Measurements from ENCODE around the gene N4BP2.
"Not testable (repeated sequence)": the region's sequence is repeated elsewhere in the genome, so short reads cannot be mapped to it uniquely, and the experiment has no call there.

The N4BP2 gene

DNA sequence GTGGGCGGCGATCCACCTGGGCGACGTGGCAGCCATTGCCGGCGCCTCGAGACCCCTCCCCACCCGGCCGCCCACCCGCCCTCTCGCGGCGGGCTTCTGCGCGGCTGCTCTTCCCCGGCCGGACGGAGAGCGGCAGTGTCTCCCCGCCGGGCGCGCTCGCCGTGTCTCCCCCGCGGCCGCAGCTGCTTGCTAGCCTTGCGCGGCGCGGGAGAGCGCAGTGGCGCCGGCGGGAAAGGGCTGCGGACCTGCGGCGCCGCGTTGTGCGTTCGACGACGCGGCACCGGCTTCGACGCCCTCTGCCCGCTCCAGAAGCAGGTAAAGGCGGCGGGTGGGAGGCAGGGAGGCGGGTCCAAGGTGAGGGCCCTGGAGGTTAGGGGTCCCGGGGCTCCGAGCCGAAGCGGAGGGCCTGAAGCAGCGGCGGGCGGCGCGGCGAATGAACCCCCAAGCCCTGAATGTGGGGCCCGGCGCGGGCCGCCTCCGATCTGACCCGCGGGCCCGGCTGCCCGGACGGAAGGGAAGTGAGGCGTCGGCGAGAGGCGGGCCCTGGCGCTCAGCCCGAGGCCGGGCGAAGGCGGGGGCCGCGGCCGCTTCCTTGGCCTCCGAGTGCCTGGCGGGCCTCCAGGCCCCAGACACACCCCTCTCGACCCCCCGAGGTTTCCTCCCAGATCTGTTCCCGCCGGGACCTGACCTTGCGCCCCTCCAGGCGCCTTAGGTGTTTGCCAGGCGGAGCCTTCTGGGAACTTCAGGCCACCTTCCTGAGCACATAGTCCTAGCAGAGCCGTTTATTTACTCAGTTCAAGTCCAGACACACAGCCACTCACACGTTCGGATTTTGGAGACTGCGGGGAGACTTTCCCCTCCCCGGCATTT, at the start of gene N4BP2:
Gene N4BP2 (plus strand): TSS at position 135 of the 870 bp plus-strand sequence. CDS start 40,491 bp downstream, outside the sequence.
- peak; percentile 53 for DNase-seq (ENCODE audit: low read depth)

DNA sequence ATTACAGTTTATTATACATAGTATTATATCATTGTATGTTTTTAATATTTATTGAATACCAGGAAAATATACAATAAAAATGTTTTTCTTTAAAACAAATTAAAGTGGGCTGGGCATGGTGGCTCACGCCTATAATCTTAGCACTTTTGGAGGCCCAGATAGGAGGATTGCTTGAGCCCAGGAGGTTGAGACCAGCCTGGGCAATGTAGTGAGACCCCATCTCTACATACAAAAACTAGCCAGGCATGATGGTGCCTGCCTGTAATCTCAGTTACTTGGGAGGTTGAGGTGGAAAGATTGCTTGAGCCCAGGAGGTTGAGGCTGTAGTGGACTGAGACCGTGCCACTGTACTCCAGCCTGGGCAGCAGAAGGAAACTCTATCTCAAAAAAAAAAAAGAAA, 40.6 kb upstream of the N4BP2 start:
- no peak for DNase-seq (ENCODE audit: low read depth)

GRCh38 chr4:40020221-40020620, 36.4 kb upstream of the N4BP2 start:
- DNase-seq (ENCODE audit: low read depth): no peak

GRCh38 chr4:40021116-40021515, 35.5 kb upstream of the N4BP2 start:
- not testable (repeated sequence) for DNase-seq (ENCODE audit: low read depth)

DNA sequence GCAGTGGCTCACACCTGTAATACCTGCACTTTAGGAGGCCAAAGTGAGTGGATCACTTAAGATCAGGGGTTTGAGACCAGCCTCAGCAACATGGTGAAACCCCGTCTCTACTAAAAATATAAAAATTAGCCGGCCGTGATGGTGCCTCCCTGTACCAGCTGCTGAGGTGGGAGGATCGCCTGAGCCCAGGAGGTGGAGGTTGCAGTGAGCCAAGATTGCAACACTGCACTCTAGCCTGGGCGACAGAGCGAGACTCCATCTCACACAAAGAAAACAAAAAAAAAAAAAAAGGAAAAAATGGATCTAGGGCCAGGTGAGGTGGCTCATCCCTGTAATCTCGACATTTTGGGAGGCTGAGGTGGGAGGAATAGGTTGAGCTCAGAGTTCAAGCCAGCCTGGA, 32.6 kb upstream of the N4BP2 start:
- DNase-seq (ENCODE audit: low read depth): not testable (repeated sequence)

GRCh38 chr4:40032785-40033184, 23.9 kb upstream of the N4BP2 start:
- no peak for DNase-seq (ENCODE audit: low read depth)

GRCh38 chr4:40033613-40034012, 23.0 kb upstream of the N4BP2 start:
- DNase-seq (ENCODE audit: low read depth): no peak

DNA sequence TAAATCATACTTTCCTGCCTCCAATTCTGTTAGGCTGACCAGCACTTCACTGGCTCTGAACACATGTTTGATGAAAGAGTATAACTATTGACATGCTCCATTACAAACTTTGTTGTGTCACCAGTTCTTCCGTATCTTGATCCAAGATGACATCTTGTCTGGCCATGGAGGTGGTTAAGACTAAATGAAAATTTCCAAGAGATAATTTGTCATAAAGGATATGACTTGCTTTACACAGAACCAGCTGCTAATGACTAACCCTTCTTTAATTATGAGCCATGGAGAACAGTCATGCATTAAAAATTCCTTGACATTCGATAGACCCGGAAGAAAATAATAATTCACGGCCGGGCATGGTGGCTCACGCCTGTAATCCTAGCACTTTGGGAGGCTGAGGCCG, 17.7 kb upstream of the N4BP2 start:
- DNase-seq (ENCODE audit: low read depth): peak; percentile 24

- DNase-seq (ENCODE audit: low read depth): no peak
These were observed 15.7 kb upstream of the N4BP2 start for GRCh38 chr4:40040908-40041307.

- no peak for DNase-seq (ENCODE audit: low read depth)
These were observed 12.9 kb upstream of the N4BP2 start for GRCh38 chr4:40043786-40044185.

- no peak for DNase-seq (ENCODE audit: low read depth)
These were observed 10.2 kb upstream of the N4BP2 start for GRCh38 chr4:40046311-40046980.

DNA sequence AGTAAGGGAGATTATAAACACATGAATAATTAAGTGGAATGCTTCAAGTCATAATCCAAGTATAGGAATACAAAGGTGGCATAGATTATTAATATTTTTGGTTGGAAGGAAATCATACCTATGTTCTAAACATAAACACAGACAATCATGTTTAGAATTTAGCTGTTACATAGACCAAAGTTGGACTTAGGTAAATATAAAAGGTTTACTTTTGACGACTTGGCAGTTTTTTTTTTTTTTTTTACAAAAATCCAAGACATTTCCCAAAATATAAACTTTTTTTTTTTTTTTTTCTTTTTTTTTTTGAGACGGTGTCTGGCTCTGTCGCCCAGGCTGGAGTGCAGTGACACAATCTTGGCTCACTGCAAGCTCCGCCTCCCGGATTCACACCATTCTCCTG, 3.5 kb upstream of the N4BP2 start:
- no peak for DNase-seq (ENCODE audit: low read depth)

DNA sequence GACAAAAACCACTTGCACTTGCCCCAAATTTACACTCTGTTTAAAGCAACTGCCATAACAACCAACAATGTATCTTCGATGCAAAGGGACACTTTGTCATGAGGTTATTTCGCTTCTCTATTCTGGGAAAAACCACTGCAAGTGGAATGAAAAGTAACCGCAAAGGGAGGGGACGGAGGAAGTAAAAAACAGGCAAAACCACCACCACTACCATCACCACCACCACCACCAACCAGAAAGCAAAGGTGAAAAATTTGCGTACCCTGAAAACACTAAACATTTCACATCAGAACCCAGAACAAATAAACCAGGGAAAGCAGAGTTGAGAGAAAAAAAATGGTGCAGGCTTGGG, 1.2 kb upstream of the N4BP2 start:
- peak; percentile 11 for DNase-seq (ENCODE audit: low read depth)

DNA sequence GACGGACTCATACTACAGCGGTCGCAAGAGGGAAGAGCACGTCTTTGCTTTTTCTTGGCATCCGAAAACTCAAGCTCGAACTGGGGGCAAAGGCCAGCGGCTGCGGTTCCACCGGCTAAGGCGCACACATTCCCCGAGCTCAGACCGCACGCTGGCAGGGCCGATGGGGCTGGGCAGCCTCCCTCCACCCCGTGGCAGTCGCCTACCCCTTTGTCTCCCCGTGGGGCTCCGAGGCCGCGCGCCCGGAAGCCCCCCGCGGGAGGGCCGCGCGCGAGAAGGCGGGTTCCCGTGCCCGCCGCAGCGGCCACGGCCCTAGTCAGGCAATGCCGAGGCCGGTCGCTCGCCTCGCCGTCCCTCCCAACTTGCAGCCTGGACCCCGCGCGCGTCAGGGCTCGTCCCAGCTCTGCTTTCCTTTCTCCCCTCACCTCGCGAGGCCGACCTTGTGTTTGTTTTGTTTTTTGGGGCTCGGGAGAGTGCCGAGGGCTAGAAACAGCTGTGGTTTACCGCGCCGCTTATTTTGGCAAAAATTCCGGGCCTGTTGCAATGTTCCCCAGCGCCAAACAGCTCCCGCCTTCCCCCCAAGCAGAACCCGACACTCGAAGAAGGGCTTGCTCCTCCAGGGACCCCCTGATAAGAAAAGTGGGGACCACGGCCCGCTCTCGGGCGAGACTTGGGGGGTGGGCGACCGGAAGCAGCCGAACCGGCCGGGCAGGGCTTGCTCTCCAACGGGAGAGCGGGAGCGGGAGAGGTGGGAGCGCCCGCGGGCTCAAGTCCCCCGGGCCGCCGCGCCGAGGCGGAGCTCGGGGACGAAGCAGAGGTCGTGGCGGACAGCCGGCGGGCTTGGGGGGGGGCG, 561 bp upstream of the N4BP2 start:
- peak; percentile 61 for DNase-seq (ENCODE audit: low read depth)

GRCh38 chr4:40057586-40058091, 989 bp downstream of the N4BP2 start:
- peak; percentile 92 for DNase-seq (ENCODE audit: low read depth)

- DNase-seq (ENCODE audit: low read depth): no peak
These were observed 1.5 kb downstream of the N4BP2 start for GRCh38 chr4:40058121-40058520.

GRCh38 chr4:40058854-40059253, 2.2 kb downstream of the N4BP2 start:
- no peak for DNase-seq (ENCODE audit: low read depth)

DNA sequence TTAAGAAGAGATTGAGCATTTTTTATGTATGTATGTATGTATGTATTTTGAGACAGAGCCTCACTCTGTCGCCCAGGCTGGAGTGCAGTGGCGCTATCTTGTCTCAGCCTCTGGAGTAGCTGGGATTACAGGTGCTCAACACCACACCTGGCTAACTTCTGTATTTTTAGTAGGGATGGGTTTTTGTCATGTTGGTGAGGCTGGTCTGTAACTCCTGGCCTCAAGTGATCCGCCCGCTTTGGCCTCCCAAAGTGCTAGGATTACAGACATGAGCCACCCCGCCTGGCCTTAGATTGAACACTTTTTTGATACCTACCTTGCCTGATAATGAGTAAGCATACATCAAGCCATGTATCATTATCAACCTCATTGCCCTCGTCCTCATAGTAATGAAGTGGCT, 2.7 kb downstream of the N4BP2 start:
- DNase-seq (ENCODE audit: low read depth): no peak

GRCh38 chr4:40065010-40065409, 8.4 kb downstream of the N4BP2 start:
- DNase-seq (ENCODE audit: low read depth): no peak

GRCh38 chr4:40066651-40067050, 10.0 kb downstream of the N4BP2 start:
- no peak for DNase-seq (ENCODE audit: low read depth)

DNA sequence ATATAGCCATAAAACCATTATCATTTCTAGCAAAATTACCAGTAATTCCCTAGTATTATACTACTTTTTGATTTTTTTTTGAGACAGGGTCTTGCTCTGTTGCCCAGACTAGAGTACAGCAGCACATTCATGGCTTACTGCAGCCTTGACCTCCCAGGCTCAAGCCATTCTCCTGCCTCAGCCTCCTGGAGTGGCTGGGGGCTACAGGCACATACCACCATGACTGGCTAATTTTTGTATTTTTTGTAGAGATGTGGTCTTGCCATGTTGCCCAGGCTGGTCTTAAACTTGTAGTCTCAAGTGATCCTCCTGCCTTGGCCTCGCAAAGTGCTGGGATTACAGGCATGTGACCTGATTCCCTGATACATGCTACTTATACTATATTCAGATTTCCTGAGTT, 13.7 kb downstream of the N4BP2 start:
- no peak for DNase-seq (ENCODE audit: low read depth)

DNA sequence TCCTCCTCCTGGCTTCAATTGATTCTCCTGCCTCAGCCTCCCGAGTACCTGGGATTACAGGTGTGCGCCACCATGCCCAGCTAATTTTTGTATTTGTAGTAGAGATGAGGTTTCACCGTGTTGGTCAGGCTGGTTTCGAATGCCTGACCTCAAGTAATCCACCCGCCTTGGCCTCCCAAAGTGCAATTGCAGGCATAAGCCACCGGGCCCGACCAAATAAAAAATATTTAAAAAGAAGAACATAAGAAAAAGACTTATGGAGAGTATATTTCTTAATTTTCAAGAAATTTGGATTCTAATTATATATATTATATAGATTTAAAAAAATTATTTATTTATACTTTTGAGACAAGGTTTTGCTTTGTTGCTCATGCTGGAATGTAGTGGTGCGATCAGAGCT, 29.8 kb downstream of the N4BP2 start:
- no peak for DNase-seq (ENCODE audit: low read depth)

Data from GM04504 (cell line).